IPS-18a (cell line): ENCODE measurements around the gene ATP4B.

ENCODE experiments used
- H3K27ac ChIP-seq: one replicate; pipeline ENCODE4 v1.5.1; 2013; ENCODE audit warnings: low read length
- H3K27me3 ChIP-seq: one replicate; pipeline ENCODE4 v1.6.1; 2013; ENCODE audit warnings: mild to moderate bottlenecking, low read length; ENCODE audit not compliant: control insufficient read depth, insufficient read depth
- H3K36me3 ChIP-seq: one replicate; pipeline ENCODE4 v1.6.1; 2013; ENCODE audit warnings: low read depth, low read length; ENCODE audit not compliant: control insufficient read depth
- H3K4me1 ChIP-seq: one replicate; pipeline ENCODE4 v1.6.1; 2013; ENCODE audit warnings: low read depth, low read length; ENCODE audit not compliant: control insufficient read depth
- H3K4me3 ChIP-seq: one replicate; pipeline ENCODE4 v1.5.1; 2013; ENCODE audit warnings: low read length
- H3K9ac ChIP-seq: one replicate; pipeline ENCODE4 v1.6.1; 2013; ENCODE audit warnings: mild to moderate bottlenecking, low read length, moderate library complexity
- H3K9me3 ChIP-seq: one replicate; pipeline ENCODE4 v1.6.1; 2013; ENCODE audit warnings: low read depth, low read length; ENCODE audit not compliant: control insufficient read depth

ATP4B gene

DNA sequence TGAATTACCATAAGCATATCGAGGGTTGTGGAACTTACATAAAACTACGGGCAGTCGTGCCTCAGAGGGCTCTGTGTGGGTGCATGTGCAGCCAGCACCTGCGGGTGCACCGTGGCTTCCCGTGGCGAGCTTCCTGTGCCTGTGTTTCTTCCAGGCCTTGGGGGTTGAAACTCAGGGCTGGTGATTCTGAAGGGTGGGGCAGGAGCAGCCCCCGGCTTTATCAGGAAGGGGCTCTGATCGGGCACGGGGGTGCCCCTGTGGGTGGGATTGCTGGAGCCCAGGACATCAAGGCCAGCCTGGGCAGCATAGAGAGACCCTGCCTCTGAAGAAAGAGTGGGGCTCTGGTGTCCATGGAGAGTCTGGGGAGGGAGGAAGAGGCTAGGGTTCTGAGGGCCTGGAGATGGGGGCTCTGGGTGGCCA lies 11.1 kb downstream of the ATP4B start:
- H3K36me3 ChIP-seq, result no peaks in the 10 kb centered on the region
- no peaks in the 10 kb centered on the region for H3K4me1 ChIP-seq
- no peak overlapping the region for H3K27ac ChIP-seq
- H3K4me3 ChIP-seq, result no peak overlapping the region
- no peaks in the 10 kb centered on the region for H3K9me3 ChIP-seq
- H3K27me3 ChIP-seq, result no peaks in the 10 kb centered on the region
- H3K9ac ChIP-seq, result no peak overlapping the region

DNA sequence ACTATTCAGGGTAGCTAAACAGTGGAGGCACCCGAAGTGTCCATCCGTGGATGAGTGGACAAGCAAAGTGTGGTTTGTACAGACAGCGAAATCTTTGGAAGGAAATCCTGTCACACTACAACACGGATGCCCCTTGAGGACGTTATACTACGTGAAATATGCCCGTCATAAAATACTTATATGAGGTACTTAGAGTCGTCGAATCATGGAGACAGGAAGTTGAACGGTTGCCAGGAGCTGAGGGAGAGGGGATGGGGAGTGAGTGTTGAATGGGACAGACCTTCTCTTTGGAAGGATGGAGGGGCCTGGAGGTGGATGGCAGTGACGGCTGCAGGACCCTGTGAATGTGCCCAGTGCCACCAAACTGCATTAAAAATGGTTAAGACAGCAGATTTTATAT lies 11.6 kb downstream of the ATP4B start:
- Histone ChIP-seq H3K4me1 (no peaks in the 10 kb centered on the region), H3K27me3 (no peaks in the 10 kb centered on the region), H3K36me3 (no peaks in the 10 kb centered on the region), H3K27ac (no peak overlapping the region), H3K4me3 (no peak overlapping the region), H3K9me3 (no peaks in the 10 kb centered on the region), H3K9ac (no peak overlapping the region)

DNA sequence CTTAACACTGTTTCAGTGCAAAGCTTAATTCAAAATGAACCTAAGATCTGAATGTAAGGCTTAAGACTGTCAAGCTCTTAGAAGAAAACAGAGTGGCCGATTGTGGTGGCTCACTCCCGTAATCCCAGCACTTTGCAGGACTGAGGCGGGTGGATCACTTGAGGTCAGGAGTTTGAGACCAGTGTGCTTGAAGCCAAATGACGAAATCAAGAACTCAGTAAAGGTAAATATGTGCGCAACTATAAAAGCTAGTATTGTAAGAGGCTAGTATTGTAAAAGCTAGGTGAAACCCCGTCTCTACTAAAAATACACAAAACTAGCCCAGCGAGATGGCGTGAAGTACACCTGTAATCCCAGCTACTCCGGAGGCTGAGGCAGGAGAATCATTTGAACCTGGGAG lies 12.7 kb downstream of the ATP4B start:
- Histone ChIP-seq H3K27me3 (no peaks in the 10 kb centered on the region), H3K27ac (no peak overlapping the region), H3K36me3 (peaks cover 4% of the 10 kb centered on the region), H3K4me1 (no peaks in the 10 kb centered on the region), H3K9me3 (no peaks in the 10 kb centered on the region), H3K9ac (no peak overlapping the region), H3K4me3 (no peak overlapping the region)

DNA sequence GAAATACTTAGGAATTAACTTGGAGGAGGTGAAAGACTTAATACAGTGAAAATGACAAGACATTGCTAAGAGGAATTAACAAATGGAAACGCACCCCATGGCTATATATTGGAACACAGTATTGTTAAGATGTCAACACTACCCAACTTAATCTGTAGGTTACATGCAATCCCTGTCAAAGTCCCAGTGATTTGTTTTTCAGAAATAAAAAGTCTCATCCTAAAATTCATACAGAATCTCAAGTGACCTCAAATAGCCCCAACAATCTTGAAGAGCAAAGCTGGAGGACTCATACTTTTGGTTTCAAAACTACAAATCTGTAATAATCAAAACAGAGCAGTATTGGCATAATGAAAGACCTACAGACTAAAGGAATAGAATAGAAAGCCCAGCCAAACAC lies 13.2 kb downstream of the ATP4B start:
- Histone ChIP-seq H3K27me3 (no peaks in the 10 kb centered on the region), H3K4me1 (no peaks in the 10 kb centered on the region), H3K27ac (no peak overlapping the region), H3K36me3 (peaks cover 9% of the 10 kb centered on the region), H3K9me3 (no peaks in the 10 kb centered on the region), H3K4me3 (no peak overlapping the region), H3K9ac (no peak overlapping the region)

GRCh38 chr13:113643593-113643992 lies 14.4 kb downstream of the ATP4B start:
- Histone ChIP-seq H3K27ac (no peak overlapping the region), H3K9me3 (no peaks in the 10 kb centered on the region), H3K9ac (no peak overlapping the region), H3K4me1 (no peaks in the 10 kb centered on the region), H3K27me3 (no peaks in the 10 kb centered on the region), H3K4me3 (no peak overlapping the region), H3K36me3 (peaks cover 15% of the 10 kb centered on the region)

DNA sequence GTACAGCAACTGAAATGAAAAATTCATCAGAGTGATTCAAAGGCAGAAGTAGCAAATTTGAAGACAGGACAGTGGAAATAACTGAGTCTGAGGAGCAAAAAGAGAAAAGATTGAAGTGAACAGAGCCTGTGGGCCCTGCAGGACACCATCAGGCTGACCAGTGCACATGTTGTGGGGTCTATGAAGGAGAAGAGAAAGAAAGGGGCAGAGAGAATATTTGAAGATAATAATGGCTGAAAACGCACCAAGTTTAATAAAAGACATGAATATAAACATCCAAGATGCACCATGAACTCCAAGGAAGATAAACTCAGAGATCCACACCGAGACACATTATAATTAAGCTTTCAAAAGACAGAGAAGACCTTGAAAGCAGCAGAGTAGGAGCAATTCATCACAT lies 15.4 kb downstream of the ATP4B start:
- Histone ChIP-seq H3K27ac (no peak overlapping the region), H3K4me1 (no peaks in the 10 kb centered on the region), H3K9ac (no peak overlapping the region), H3K27me3 (no peaks in the 10 kb centered on the region), H3K36me3 (peaks cover 24% of the 10 kb centered on the region), H3K4me3 (no peak overlapping the region), H3K9me3 (no peaks in the 10 kb centered on the region)

DNA sequence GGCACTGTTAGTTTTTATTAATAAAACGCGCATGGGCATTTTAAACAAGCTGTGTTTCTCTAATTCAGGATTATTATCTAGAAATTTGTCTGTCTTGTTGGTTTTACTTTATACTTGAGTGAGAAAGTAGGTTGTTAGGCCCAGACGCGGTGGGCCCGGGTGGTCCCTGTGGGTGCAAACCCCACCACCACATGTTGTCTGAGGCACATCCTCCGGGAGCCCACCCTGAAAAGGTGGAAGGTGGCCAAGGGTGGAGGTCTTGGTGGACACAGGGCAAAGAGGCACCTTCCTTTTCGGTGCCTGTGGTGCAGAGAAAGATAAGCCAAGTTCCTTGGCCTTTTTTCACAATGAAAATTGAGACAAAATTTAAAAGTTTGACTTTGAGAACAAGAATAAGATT lies 16.6 kb downstream of the ATP4B start:
- no peak overlapping the region for H3K4me3 ChIP-seq
- H3K27ac ChIP-seq, result no peak overlapping the region
- H3K27me3 ChIP-seq, result no peaks in the 10 kb centered on the region
- H3K4me1 ChIP-seq, result no peaks in the 10 kb centered on the region
- H3K9ac ChIP-seq, result no peak overlapping the region
- H3K36me3 ChIP-seq, result peaks cover 35% of the 10 kb centered on the region
- H3K9me3 ChIP-seq, result no peaks in the 10 kb centered on the region

DNA sequence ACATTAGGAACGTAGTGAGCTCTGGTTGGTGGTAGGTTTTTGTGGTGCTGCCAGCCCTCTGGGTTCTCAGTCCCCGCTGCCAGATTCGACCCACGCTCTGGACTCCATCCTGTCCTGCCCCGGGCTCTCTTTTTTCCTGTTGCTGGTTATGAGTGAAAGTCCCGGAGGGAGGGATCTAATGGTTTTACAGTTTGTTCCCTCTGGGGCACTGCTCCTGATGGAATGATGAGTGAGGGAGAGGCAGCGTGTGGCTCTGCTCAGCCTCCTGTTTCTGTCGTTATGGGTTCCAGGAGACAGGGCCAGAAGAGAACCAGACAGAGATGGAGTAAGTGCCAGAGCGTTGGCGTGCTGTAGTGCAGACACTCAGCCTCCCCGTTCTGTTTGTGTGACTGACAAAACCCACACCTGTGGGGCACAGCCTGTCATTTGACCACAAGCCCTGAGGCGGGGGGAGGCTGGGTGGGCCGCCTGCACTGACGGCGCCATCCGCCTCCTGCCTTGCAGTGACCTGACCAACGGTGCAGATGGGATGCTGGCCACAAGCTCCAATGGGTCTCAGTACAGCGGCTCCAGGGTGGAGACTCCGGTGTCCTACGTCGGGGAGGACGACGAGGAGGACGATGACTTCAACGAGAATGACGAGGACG lies 18.3 kb downstream of the ATP4B start:
- no peaks in the 10 kb centered on the region for H3K4me1 ChIP-seq
- no peaks in the 10 kb centered on the region for H3K9me3 ChIP-seq
- no peak overlapping the region for H3K4me3 ChIP-seq
- no peak overlapping the region for H3K9ac ChIP-seq
- no peaks in the 10 kb centered on the region for H3K27me3 ChIP-seq
- H3K27ac ChIP-seq, result no peak overlapping the region
- peaks cover 52% of the 10 kb centered on the region for H3K36me3 ChIP-seq

DNA sequence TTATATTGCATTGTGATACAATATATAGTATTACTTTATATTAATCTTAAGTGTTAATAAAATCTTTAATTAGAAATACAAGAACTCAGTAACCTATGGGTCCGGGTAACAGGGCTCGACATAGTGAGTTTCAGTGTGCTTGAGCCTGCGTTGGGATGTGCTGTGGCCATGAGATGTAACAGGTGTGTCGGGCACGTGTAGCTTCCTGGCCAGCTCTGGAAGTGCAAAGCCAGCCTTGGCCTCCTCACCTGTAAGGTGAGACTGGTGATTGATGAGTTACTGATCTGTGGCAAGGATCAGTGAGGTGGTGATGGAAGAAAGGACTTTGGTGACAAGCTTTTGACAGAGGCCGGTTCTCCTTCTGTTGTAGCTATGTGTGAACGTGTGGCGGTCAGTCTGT lies 19.2 kb downstream of the ATP4B start:
- H3K27me3 ChIP-seq, result no peaks in the 10 kb centered on the region
- H3K9ac ChIP-seq, result no peak overlapping the region
- no peaks in the 10 kb centered on the region for H3K4me1 ChIP-seq
- H3K27ac ChIP-seq, result no peak overlapping the region
- H3K9me3 ChIP-seq, result no peaks in the 10 kb centered on the region
- peaks cover 61% of the 10 kb centered on the region for H3K36me3 ChIP-seq
- no peak overlapping the region for H3K4me3 ChIP-seq

DNA sequence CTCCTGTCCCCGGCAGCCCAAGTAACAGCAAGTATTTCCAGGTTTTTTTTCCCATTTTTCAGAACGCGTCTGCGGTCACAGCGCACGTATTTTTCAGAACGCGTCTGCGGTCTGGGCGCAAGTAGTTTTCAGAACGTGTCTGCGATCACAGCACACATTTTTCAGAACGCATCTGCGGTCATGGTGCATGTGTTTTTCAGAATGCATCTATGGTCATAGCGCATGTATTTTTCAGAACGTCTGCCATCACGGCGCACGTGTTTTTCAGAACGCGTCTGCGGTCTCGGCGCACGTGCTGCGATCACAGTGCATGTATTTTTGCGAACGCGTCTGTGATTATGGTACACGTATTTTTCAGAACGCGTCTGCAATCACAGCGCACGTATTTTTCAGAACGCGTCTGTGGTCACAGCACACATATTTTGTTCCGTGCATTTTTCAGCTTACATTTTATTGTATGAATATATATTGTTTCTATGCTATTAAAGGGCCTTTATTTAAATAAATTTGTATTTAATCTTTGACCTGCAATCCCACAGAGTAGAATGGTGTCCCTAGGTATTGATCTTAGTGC lies 19.7 kb downstream of the ATP4B start:
- no peak overlapping the region for H3K27ac ChIP-seq
- no peak overlapping the region for H3K9ac ChIP-seq
- no peak overlapping the region for H3K4me3 ChIP-seq
- H3K27me3 ChIP-seq, result no peaks in the 10 kb centered on the region
- H3K4me1 ChIP-seq, result no peaks in the 10 kb centered on the region
- peaks cover 64% of the 10 kb centered on the region for H3K36me3 ChIP-seq
- H3K9me3 ChIP-seq, result no peaks in the 10 kb centered on the region

- Histone ChIP-seq H3K4me1 (no peaks in the 10 kb centered on the region), H3K4me3 (no peak overlapping the region), H3K9ac (no peak overlapping the region), H3K36me3 (peaks cover 64% of the 10 kb centered on the region), H3K27ac (no peak overlapping the region), H3K27me3 (no peaks in the 10 kb centered on the region), H3K9me3 (no peaks in the 10 kb centered on the region)
Measured at GRCh38 chr13:113637262-113638160, 20.5 kb downstream of the ATP4B start.
